HG03354 (cell line): ENCODE data around the gene LRCOL1.

ENCODE experiments used
- ATAC-seq: cut with Tn5 transposase; IDR thresholded peaks from one replicate; pipeline ENCODE4 v1.9.1; 2021; ENCODE audit warnings: mild to moderate bottlenecking; ENCODE audit not compliant: unreplicated experiment, poor library complexity, severe bottlenecking

Gene LRCOL1

DNA sequence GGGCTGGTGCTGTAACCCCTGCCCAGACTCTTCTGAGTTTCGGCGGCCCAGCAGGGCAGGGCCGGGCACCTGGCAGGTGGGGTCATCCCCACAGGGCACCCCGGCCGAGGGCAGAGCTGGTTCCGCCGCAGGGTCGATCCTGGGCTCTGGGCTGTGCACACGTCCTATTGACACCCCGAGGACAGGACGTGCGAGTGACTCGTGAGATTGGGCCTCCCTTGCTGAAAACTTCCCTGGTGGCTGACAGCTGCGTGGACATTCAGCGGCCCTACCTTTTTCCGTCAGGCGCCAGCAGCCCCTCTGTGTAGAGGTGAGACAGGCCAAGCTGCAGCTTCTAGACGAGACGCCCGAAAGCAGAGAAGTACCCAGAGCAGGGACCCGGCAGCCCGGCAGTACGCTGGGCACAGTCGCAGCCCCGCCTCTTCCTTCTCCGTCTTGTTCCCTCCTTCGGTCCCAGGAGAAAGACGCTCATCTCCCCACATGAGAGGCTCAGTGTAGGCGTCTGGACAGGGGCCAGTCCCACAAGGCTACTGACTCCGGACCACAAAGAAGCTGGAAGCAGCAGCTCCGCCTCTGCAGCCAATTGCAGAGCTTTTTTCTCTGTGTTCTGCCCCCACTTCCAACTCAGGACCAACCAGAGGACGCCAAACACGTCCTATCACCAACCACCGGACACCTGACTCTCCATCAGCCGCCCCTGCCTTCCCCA, at the start of gene LRCOL1:
Gene LRCOL1 (minus strand): TSS at position 532 of the 709 bp plus-strand sequence. CDS start 4,331 bp downstream, outside the sequence.
- ATAC-seq: no peak

DNA sequence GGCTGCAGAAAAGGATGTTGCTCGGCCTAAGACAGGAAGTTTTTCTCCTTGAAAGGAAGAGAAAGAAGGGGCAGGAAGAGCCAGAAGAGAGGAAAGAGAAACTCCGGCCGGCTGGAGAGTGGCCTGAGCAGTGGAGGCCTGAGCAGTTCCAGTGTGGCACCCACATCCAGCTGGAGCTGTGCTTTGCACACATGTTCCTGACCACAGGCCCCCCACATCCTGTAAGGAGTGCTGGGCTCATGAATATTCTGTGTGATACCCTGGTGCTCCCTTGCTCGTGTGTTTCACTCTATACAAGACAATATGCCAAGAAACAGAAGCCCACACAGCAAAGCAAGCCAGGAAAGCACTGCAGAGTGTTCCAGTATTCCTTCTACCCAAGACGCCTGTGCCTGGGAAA, 49.7 kb upstream of the LRCOL1 start:
- no peak for ATAC-seq

DNA sequence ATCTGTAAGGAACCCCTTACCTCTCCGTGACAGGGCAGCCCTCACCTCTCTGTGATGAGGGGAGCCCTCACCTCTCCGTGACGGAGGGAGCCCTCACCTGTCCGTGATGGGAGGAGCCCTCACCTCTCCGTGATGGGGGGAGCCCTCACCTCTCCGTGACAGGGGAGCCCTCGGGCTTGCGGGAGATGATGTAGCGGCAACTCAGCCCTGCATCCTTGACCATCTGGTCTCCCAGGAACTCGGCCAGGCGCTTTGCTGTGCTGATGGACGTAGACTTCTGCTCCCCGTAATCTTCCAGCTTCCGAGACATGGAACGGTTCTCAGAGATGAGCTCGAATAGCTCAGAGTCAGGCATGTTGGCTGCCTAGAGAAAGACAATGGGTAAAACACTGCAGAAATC, 48.8 kb upstream of the LRCOL1 start:
- no peak for ATAC-seq

DNA sequence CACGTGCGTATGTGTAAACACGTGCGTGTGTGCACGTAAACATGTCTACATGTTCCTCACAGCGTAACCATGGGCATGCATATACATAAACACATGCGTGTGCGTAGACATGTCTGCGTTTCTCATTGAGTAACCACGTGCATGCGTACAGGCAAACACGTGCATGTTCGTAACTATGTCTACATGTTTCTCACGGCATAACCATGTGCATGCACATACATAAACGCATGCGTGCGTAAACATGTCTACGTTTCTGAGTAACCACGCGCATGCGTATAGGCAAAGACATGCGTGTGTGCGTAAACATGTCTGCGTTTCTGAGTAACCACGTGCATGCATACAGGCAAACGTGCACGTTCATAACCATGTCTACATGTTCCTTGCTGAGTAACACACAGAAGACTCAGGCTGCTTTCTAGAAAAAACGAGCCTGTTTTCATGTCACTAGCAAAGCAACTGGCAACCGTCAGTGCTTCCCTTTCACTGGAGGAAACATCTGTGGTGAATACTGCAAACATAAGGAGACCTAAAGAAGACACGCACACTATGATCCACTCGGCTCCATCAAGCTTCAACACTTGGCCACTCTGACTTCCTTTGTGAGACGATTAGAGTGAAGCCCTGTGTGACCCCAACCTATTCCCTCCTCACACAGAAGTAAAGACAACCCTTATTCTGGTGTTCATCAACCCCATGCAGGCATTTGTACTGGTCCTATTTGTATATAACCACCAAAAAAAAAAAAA, 47.9 kb upstream of the LRCOL1 start:
- no peak for ATAC-seq

DNA sequence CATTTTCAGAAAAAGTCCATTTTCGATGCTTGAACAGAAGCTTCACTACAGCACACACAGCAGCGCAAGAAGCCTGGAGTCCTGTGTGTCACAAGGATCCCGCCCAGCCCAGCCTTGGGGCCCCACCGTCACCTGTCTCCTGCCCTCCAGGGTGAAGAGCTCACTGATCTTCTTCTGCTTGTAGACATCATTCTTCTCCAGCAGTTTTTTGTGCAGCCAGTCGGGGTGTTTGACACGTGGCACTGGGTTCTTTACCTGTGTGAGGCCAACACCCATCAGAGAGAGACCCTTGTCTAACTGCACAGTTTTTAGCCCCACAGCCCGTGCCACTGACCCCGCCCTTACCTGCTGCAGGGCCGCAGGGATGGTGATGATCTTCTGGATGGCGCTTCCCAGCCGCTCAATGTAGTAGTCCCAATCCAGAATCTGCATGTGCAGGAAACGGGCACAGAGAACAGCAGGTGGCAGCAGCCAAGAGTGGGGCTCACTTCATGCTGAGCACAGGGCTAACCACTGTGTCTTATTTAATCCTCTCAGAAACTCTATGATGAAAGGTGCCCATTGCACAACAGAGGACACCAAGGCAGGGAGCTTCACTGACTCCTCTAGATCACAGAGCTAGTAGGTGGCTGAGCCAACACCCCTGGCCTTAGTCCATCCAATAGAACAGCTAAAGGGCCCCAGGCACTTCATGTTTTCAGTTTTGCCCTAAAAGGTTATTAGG, 46.8 kb upstream of the LRCOL1 start:
- no peak for ATAC-seq

DNA sequence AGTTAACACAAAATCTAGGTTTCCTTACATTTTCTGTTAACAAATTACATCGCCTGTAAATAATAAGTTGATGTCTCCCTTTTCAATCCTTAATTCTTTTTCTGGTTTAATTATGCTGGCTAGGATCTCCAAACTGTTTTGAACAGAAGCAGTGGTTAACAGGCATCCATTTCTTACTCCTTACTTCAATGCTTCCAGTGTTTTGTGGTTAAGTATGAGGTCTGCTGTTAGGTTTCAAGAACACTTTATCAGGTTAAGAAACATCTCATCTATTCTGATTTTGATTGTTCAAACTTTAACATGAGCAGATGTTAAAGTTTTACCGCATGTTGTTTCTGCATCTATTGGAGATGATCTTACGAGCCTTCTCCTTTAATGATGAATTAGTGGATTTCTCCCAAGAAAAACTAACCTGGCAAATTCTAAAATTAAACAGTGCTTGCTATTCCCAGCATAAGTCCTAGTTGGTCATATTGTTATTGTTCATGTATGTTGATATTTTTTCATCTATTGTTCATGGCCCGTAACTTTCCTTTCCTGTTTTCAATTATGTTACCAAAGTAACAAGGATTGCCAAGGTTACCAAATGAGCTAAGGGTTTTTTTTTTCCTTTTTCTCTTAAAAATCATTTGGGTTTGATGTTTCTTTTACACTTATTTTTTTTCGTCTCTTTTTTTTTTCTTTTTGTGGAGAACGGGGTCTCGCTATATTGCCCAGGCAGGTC, 43.3 kb upstream of the LRCOL1 start:
- no peak for ATAC-seq

DNA sequence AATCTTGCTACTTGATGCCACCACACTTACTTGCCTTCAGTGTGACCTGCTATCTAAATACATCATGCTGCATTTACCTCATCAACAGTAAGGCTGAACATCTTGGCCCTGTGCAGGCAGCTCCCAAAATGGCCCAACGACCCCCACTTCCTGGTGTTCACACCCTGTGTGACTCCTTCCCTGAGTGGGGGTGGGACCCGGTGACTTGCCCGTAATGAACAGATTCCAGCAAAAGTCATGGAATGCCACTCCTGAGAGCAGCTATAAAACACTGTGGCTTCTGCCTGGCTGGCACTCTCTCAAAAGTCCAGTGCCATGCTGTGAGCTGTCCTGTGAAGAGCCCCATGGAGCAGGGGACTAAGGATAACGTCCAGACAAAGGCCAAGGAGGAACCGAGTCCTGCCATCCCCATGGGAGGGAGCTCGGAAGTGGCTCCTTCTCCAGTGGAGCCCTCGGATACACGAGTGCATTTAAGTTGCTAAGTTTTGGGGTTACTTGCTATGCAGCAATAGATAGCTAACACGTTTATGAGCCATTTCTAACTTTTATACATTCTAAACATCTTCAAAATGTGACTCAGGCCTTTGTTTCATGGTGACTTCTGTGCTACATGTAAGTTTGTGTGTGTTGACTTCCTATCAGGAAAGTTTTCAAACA, 41.2 kb upstream of the LRCOL1 start:
- ATAC-seq: no peak

DNA sequence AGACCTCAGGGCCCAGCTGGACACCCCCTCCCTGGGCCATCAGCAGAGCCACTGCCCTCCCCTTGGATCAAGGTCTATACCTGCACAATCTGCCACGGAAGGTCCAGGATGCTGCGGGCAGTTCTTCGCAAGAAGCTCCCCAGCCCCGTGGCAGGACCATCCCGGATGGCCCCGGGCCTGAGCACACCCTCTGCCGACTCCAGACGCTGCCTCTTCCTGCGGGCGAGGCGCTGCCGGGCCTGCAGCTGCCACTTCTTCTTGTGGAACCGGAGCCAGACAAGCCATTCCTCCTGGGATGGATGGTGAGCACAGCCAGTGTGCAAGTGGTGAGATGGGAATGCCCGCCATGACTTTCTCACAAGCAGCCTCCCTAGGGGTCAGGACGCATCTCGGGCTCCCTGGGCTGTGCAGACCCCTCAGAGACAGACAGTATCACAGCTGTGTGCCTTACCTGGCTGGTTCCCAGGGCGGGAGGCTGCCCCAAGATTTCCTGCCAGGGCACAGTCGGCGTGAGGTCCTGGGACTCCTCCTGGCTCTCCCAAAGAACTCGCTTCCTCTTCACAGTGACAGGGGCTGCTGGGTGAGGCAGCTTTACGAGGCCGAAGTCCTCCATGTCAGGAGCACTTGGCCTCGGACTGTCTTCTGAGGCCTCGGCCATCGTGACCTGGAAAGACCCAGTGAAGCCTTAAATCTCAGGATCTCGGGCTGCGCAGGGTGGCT, 39.0 kb upstream of the LRCOL1 start:
- no peak for ATAC-seq

DNA sequence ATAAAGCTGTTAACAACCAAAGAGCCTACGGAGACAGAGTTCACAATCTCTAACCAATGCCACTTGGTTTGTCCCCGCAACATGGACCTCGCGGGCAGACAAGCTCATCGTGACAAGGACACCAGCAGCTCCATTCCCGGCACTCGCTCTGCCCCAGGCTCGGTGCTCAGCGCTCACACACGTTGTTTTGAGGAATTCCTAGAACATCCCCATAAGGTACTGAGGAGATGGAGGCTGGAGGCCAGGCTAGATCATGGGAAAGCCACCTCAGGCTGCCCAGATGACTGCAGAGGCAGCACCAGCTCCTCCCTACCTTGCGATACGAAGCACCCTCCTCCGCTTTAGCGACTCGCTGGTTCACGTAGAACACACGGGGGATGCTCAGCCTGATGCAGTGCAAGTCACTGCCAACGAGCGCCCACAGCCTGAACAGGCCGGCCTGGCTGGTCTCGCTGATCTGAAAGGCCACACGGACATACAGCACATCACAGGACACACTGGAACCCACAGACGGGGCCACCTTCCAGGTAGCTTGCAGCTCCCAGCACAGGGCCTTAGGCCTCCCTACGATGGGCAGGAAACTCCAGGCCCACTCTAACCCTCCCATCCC, 38.3 kb upstream of the LRCOL1 start:
- no peak for ATAC-seq

DNA sequence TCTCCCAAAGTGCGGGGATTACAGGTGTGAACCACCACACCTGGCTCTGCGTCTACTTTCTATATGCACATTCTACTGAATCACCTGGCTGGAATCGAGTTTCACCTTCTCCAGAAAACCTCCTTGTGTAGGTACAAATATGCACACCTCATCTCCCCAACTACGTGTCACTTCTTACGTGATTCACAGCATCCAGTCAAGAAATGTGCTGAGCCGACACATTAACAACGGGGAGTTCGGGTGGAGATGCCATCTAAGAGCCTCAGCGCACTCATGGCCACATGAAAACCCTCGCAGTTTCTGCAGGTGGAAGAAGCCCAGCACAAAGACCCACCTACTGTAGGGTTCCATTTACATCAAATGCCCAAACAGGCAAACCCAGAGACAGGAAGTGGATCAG, 37.5 kb upstream of the LRCOL1 start:
- ATAC-seq: no peak

DNA sequence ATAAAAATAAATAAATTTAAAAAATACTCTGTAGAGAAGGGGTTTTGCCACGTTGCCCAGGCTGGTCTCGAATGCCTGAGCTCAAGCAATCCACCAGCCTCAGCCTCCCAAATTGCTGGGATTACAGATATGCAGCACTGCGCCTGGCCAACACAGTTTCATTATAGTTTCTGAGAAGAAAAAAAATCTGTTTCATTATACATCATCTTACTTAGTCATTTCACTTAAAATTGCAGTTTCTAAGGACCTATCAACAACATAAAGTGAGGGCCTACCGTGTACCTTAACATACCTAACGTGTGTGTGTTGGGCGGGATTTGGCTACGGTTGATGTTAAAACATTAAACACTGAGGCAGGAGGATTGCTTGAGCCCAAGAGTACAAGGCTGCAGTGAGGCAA, 36.5 kb upstream of the LRCOL1 start:
- no peak for ATAC-seq

DNA sequence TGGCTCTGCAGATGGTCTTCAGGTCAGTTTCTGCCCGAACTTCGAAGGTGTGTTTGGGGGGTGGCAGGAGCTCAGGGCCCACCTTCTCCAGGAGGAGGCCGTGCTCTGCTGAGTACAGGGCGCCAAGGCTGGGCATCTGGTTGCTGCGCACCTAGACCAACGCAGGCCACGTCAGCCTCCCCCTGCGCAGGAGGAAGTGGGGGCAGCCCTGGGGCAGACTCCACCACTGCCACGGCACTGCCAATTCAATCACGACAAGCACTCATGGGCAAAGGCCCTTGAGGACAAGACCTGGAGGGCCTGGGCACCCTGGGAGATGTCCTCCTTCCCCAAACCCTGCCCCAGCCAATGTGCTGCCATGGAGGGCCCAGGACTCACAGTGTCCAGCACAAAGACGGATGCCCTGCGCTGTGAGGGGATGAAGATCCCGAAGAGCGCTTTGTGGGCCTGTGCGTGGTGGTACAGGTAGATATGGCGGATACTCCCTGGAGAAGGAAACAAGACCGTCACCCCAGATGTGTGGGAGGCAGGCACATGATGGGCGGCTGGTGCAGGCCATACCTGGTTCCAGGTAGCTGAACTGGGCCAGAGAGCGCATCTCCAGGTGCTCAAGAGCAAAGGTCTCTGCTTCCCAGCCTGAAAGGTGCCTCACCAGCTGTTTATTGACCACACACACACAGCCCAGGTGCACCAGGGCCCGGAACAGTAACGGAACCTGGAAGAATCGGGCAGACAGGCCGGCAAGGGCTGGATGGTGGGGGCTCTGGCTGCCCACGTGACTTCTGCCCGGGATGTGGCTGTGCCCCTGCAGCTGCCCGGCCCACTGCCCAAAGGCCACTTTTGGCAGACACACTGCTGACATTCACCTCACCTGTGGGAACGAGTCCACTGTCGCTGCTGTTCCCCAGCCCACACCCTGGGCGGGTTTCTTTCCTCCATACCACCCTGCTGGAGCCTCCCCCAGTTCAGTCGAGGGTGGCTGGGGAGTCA, 32.8 kb upstream of the LRCOL1 start:
- ATAC-seq: no peak

DNA sequence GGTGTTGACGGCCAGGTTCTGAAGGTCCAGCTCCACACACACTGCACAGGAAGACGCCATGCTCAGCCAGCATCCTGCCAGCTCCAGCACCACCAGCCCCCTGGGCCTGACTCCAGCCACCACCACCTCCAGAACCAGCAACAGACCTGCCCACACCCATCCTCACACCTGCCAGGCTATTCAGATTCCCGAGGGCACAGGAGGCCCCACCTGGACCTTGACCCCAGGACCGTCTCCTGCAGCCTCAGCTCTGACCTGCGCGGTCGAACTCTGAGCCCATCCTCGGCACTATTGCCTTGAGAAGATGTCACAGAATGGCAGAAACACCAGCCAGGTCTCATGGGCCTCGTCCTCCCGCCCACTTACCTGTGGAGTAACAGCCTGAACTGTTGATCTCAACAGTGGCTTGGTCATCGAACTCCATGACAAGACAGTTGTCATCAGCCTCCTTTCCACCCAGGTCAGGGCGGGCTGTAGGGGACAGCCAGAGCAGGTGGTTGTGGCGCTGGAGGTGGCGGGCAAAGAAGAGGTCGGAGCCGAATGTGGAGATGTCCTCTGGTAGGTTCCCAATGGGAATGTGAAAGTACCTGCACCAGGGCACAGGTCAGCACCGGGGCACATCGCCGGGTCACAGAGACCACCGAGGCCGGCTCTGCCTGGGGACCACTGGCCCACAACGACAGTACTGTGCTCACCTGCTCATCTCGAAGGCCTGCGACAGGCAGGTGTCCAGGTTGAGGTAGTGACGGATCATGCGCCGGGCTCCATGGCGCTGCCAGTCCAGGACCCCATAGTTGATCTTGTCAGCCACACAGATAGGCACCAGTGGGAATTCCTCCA, 31.6 kb upstream of the LRCOL1 start:
- no peak for ATAC-seq

DNA sequence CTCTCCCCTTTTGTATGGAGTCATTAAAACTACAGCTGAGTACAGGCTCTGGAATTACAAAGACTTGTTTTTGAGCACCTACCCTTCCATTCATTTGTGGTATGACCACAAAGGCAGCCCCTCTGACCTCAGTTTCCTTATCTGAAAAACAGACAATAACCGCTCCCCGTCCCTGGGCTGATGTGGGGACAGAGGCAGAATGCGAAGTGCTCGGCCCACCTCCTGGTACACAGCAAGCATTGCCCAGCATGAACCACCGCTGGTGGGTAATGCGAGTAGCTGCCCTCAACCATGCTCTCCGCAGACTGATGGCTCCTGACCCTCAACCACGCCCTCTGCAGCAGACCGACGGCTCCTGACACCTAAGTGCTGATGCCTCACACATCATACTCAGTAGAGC, 30.6 kb upstream of the LRCOL1 start:
- no peak for ATAC-seq

DNA sequence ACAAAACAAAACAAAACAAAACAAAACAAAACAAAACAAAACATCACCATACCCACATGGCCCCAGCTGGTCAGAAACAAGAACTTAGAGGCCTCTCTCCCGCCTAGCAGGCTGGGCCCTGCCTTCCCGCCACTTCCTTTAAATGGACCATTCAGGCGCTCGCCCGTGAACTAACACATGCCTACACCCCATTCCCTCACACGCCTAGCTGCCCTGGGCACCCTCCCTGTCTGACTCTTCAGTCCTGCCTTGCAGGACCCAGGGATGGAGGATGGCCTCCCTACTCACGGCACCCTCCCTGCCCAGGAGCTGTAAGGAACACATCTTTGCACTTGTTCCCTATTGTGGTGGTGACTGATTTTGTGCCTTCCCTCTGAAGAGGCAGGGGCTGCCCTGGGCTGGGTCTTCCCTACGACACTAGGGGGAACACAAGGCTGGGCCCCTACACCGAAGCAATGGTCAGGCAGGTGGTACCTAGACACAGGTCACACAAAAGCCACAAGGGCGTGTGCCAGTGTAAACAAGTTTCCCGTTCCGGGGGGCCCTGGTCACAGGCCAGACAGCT, 29.7 kb upstream of the LRCOL1 start:
- ATAC-seq: no peak
